ENCODE results near the gene TEAD3.

TEAD3 gene

GRCh38 chr6:35473850-35474130, 23.1 kb downstream of the TEAD3 start:
- H3K27ac ChIP-seq: no peak overlapping the region
- TF ChIP-seq CTCF (conservative IDR thresholded peaks at IDR 0.05): no peak

DNA sequence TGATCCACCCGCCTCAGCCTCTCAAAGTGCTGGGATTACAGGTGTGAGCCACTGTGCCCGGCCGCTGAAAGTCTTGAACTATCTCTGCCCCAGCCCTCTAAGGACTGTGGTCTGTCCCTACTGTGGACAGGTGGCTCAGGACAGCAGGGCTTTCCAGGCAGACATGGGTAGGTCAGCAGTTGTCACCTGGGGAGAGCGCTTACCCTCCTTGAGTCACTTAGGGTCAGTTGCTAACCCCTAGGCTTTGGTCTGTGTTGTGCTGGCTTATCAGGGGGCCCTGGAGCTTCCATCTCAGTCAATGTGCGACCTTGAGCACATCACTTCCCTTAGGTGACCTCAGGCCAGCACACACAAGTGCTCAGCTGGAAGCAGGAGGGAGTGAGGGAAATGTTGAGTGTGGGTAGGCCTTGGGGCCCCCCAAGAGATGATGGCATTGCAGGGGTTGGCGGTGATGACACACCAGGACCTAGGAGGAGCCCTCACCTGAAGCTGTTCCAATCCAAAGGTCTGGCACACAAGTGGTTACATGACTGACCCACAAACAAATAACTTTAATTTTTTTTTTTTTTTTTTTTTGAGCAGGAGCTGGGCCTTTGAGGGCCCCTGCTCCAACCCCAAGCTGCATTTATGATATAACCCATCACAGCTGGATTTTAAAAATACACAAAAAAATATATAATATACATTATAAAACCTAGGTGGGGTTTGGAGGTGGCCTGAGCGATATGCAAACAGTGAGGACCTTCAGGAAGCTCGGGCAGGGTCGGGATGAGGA, 23.6 kb downstream of the TEAD3 start:
- no peak for TF ChIP-seq CTCF (conservative IDR thresholded peaks at IDR 0.05)
- peak overlapping the region; percentile 96 for H3K27ac ChIP-seq

DNA sequence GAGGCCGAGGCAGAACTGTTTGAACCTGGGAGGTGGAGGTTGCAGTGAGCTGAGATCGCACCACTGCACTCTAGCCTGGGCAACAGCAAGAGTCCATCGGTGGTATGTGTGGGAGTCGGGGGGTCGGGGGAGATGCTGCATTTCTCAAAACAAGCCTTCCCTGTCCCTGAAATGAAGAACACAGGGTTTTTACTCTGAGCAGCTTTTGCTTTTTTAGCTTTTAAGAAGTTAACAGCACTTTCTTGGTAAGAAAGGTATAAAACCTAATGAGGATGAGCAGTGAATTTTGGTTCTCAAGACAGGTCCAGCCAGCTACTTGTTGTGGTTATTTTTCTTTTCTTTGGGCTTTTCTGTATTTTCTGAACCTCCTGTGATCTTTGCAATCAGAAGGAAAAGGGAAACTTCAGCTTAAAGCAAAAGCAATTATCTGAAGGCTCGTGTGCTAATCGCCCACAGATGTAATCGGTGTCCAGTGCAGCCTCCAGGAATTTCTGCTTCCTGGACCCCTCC, 25.0 kb downstream of the TEAD3 start:
- H3K27ac ChIP-seq: peak overlapping the region; percentile 96

DNA sequence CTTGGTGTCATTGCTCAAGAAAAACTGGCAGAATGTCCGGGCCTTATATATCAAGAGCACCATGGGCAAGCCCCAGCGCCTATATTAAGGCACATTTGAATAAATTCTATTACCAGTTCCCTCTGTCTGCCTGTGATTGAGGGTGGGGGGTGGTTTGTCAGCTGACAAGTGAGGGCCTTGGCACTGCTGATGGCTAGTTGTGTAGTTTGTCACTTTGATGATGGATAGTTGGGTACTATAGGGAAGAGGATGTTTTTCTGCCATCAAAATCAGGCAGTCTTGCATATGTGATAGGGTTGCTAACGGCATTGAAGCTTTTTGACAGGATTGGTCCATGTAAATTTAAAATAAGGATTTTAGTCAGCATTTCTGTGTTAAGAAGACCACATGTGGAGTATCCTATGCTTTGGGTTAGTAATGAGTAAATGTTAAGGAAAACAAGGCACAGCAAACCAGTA, 26.2 kb downstream of the TEAD3 start:
- H3K27ac ChIP-seq: peak overlapping the region; percentile 96
- TF ChIP-seq CTCF (conservative IDR thresholded peaks at IDR 0.05): no peak

More for the DNA sequence above, 25.0 kb downstream of the TEAD3 start:
- TF ChIP-seq CTCF (conservative IDR thresholded peaks at IDR 0.05): no peak

DNA sequence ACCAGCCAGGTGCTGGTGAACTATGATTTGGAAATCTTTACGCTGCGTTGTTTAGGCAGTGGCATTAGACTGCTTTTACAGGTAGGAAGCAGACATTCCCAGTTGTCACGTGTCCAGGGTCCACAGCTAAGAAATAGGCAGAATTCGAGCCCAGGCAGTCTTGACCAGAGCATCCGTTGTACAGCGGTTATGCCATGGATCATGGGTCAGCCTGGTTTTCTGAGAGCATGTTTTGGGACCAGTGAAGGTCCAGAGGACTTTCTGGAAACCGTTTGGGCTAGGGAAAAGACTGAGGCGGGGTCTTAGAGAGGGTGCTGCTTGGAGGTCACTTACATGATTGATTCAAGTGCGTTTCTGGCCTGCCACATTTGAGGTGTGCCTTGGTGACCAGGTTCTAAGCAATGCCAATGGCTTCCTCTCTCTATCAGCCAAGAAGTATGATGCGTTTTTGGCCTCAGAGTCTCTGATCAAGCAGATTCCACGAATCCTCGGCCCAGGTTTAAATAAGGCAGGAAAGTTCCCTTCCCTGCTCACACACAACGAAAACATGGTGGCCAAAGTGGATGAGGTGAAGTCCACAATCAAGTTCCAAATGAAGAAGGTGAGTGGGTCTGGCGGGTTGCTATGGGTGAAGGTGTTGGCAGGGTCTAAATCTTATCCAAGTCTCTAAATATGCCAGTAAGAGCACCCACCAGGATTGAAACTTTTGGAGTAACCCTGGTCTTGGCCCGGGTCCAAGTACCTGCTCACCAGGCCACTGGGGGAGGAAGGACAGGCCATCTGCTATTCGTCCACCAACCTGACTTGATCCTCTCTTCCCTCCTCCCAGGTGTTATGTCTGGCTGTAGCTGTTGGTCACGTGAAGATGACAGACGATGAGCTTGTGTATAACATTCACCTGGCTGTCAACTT, 26.9 kb downstream of the TEAD3 start:
- H3K27ac ChIP-seq: peak overlapping the region; percentile 96
- no peak for TF ChIP-seq CTCF (conservative IDR thresholded peaks at IDR 0.05)

GRCh38 chr6:35468980-35469750, 27.7 kb downstream of the TEAD3 start:
- TF ChIP-seq CTCF (conservative IDR thresholded peaks at IDR 0.05): no peak
- H3K27ac ChIP-seq: peak overlapping the region; percentile 96

Data from VCaP (cell line).